Esophagus muscularis mucosa (tissue), 4 donors: Measurements from ENCODE around the gene CELA3B. TPM values are rescaled to one million over a fixed set of nuclear protein-coding genes. Genes with fewer than 3 reads are reported as not detected.

Experiments
- DNase-seq: peaks from one replicate; pipeline ENCODE4 v3.0.0-alpha.2; 2017; ENCODE audit errors: extremely low spot score
- H3K27ac ChIP-seq, 4 donors: fragments of 200-600 bp; sonication (generic); replicated peaks in 1 of 4; 1 replicate in 3 of 4; 2 replicates in 1 of 4; pipeline ENCODE4 v1.5.1; 2016 to 2019; ENCODE audit warnings: mild to moderate bottlenecking in 1 of 4
- H3K27me3 ChIP-seq, 4 donors: fragments of 200-600 bp; sonication (generic); one replicate each; pipeline versions ENCODE4 v1.5.1 to v1.6.0; 2016 to 2019
- H3K36me3 ChIP-seq, 4 donors: fragments of 200-600 bp; sonication (generic); one replicate each; pipeline ENCODE4 v1.5.1; 2016 to 2019
- H3K4me1 ChIP-seq, 4 donors: fragments of 200-600 bp; sonication (generic); one replicate each; pipeline ENCODE4 v1.5.1; 2016 to 2019
- H3K4me3 ChIP-seq, 4 donors: fragments of 200-600 bp; sonication (generic); 1 replicate in 2 of 4; 2 replicates in 2 of 4; pipeline ENCODE4 v1.5.1; 2016 to 2019; ENCODE audit warnings: mild to moderate bottlenecking in 4 of 4, moderate library complexity in 1 of 4
- H3K9me3 ChIP-seq, 4 donors: fragments of 200-600 bp; sonication (generic); 1 replicate in 3 of 4; 2 replicates in 1 of 4; pipeline ENCODE4 v1.5.1; 2016 to 2019
- CTCF ChIP-seq, 3 experiments: fragments of 200-600 bp in 2 of 3; fragments of 450-650 bp in 1 of 3; sonication (generic) in 2 of 3; IDR thresholded peaks; one replicate each; pipeline ENCODE4 v1.5.1; 2017 to 2019; ENCODE audit warnings: antibody characterized with exemption in 3 of 3, mild to moderate bottlenecking in 2 of 3, moderate library complexity in 1 of 3
- EP300 ChIP-seq: sonication (generic); formaldehyde crosslinking; IDR thresholded peaks from one replicate; pipeline ENCODE4 v1.6.1; 2017; ENCODE audit warnings: antibody characterized with exemption
- POLR2A ChIP-seq: fragments of 450-650 bp; IDR thresholded peaks from one replicate; pipeline ENCODE4 v1.6.1; 2017; ENCODE audit warnings: antibody characterized with exemption, moderate library complexity, mild to moderate bottlenecking, low read depth
- POLR2AphosphoS5 ChIP-seq, 2 donors: sonication (generic); formaldehyde crosslinking; IDR thresholded peaks; one replicate each; pipeline ENCODE4 v1.6.1; 2017; ENCODE audit warnings: antibody characterized with exemption in 2 of 2
- WGBS: methylation state at CpG from one replicate; pipeline ENCODE4 v1.1.5; 2018; 5-methylcytosine and 5-hydroxymethylcytosine counted together
- intact Hi-C: fragments of 100-400 bp; cut with DNase I; formaldehyde crosslinking; loops from one replicate; pipeline ENCODE4 v1.15.1; 2023
- total RNA-seq, 4 donors: library from RNA; depleted of rRNA; stranded (reverse); fragments of >200 nt; gene quantifications; one replicate each; pipeline versions ENCODE4 v1.1.0 to v1.2.1, GENCODE V29; 2016

The CELA3B gene
- total RNA-seq, 4 donors from 2014 or later: not detected

- TF ChIP-seq POLR2A: no peak
- TF ChIP-seq CTCF (IDR thresholded peaks at IDR 0.05): peak in 1 of 3 experiments; percentile 8
- H3K36me3 ChIP-seq: no peaks in the 10 kb centered on the region
- WGBS: 65% methylated on average over 4 of the region's 6 CpGs
- H3K27ac ChIP-seq: peak overlapping the region in 3 of 4 donors; percentile 9 to 34 (median 10)
- H3K27me3 ChIP-seq: no peaks in the 10 kb centered on the region
- no peak overlapping the region for H3K4me3 ChIP-seq
- intact Hi-C loops: no loop called here
- H3K4me1 ChIP-seq: peaks cover 26 to 34% (median 30%) of the 10 kb centered on the region in 4 donors
- DNase-seq: no peak
- H3K9me3 ChIP-seq: no peaks in the 10 kb centered on the region
These were observed 23.9 kb upstream of the CELA3B start for GRCh38 chr1:21952786-21953520.

- no peaks in the 10 kb centered on the region for H3K36me3 ChIP-seq
- DNase-seq: no peak
- 70% methylated on average over 15 of the region's 16 CpGs for WGBS
- no peaks in the 10 kb centered on the region for H3K9me3 ChIP-seq
- H3K4me1 ChIP-seq: peaks cover 26 to 38% (median 33%) of the 10 kb centered on the region in 4 donors
- H3K27ac ChIP-seq: peak overlapping the region; percentile 70 to 82 (median 75)
- intact Hi-C loops: no loop called here
- no peak for TF ChIP-seq POLR2A
- TF ChIP-seq CTCF (IDR thresholded peaks at IDR 0.05): no peak
- no peak for TF ChIP-seq EP300
- no peak for TF ChIP-seq POLR2AphosphoS5 (IDR thresholded peaks at IDR 0.05)
- H3K27me3 ChIP-seq: no peaks in the 10 kb centered on the region
- no peak overlapping the region for H3K4me3 ChIP-seq
These were observed 21.8 kb upstream of the CELA3B start for GRCh38 chr1:21955058-21955457.

GRCh38 chr1:21955501-21956281 lies 21.1 kb upstream of the CELA3B start:
- TF ChIP-seq POLR2A: no peak
- TF ChIP-seq EP300: no peak
- TF ChIP-seq POLR2AphosphoS5 (IDR thresholded peaks at IDR 0.05): peak in 1 of 2 donors; percentile 1
- DNase-seq: no peak
- Histone ChIP-seq H3K27me3 (no peaks in the 10 kb centered on the region), H3K4me1 (peaks cover 26 to 38% (median 33%) of the 10 kb centered on the region in 4 donors), H3K27ac (peak overlapping the region; percentile 70 to 82 (median 75)), H3K9me3 (no peaks in the 10 kb centered on the region), H3K4me3 (no peak overlapping the region), H3K36me3 (no peaks in the 10 kb centered on the region)
- 64% methylated on average over 9 of the region's 9 CpGs for WGBS
- intact Hi-C loops: no loop called here

GRCh38 chr1:21956720-21957552 lies 19.9 kb upstream of the CELA3B start:
- intact Hi-C loops: no loop called here

GRCh38 chr1:21961337-21961736 lies 15.5 kb upstream of the CELA3B start:
- DNase-seq: no peak
- TF ChIP-seq CTCF (IDR thresholded peaks at IDR 0.05) (no peak), EP300 (no peak), POLR2AphosphoS5 (IDR thresholded peaks at IDR 0.05) (no peak), POLR2A (no peak)
- no peaks in the 10 kb centered on the region for H3K9me3 ChIP-seq
- H3K27ac ChIP-seq: peak overlapping the region in 1 of 4 donors; percentile 14
- no peak overlapping the region for H3K4me3 ChIP-seq
- H3K36me3 ChIP-seq: no peaks in the 10 kb centered on the region
- H3K4me1 ChIP-seq: peaks cover 26 to 36% (median 27%) of the 10 kb centered on the region in 4 donors
- 40% methylated on average over 2 of the region's 2 CpGs for WGBS
- intact Hi-C loops: loop anchor here (10.0 kb wide), 1 partner anchor 197 kb away; no protein-coding TSS in a partner anchor
- H3K27me3 ChIP-seq: no peaks in the 10 kb centered on the region

More at GRCh38 chr1:21956720-21957552, 19.9 kb upstream of the CELA3B start:
- H3K4me3 ChIP-seq: no peak overlapping the region
- TF ChIP-seq POLR2AphosphoS5 (IDR thresholded peaks at IDR 0.05): peak; percentile 61 to 73
- TF ChIP-seq EP300: no peak
- TF ChIP-seq POLR2A: no peak
- peak overlapping the region; percentile 70 to 82 (median 75) for H3K27ac ChIP-seq
- DNase-seq: no peak
- H3K9me3 ChIP-seq: no peaks in the 10 kb centered on the region
- peaks cover 29 to 38% (median 35%) of the 10 kb centered on the region in 4 donors for H3K4me1 ChIP-seq
- H3K27me3 ChIP-seq: no peaks in the 10 kb centered on the region
- 62% methylated on average over 15 of the region's 18 CpGs for WGBS
- no peaks in the 10 kb centered on the region for H3K36me3 ChIP-seq
